Measurements from ENCODE around the gene ATG4B. TPM values are rescaled to one million over a fixed set of nuclear protein-coding genes. Genes with fewer than 3 reads are reported as not detected.

The ATG4B gene
- polyA plus RNA-seq, 1 donor from 2014 or later, result 128 TPM

DNA sequence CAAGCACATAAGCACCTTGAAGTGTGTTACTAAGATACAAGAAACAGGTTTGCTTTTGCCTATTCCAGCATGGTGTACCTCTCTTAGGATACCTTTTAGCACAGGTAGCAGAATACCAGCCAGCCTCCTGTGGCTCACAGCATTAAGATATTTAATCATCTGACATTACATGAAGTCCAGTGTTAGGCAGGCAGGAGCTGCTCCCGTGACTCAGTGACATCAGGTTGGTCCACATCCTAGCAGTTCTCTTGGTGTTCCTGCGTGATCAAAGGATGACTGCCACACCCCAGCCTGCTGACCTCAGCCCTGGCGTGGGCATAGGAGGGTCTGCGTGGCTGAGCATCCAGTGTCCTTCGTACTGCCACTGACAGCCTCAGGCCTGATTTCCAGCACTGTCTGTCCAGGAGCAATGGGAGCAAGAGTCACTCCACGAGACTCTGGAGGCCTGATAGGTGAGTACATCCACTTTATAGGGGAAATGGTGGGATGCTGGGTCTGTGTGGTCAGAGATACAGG is 52.8 kb downstream of the ATG4B start:
- Histone ChIP-seq H3K9ac (ENCODE audit: low read length) (no peak overlapping the region), H3K27ac (ENCODE audit: low read length) (no peak overlapping the region), H3K4me2 (ENCODE audit: low read length) (no peak overlapping the region), H3K9me3 (ENCODE audit: low read length) (no peaks in the 10 kb centered on the region), H2AFZ (ENCODE audit: low read depth, low read length) (no peak overlapping the region), H3K36me3 (ENCODE audit: insufficient read depth, low read length) (no peaks in the 10 kb centered on the region), H3F3A (ENCODE audit: insufficient read depth, low read length, poor library complexity, severe bottlenecking) (no peaks in the 10 kb centered on the region), H3K27me3 (ENCODE audit: insufficient read depth, low read depth, low read length) (no peaks in the 10 kb centered on the region), H3K79me2 (replicated peaks; ENCODE audit: insufficient read depth, low read length) (peaks cover 12% of the 10 kb centered on the region), H3K4me3 (ENCODE audit: low read length) (no peak overlapping the region), H3K9me2 (ENCODE audit: insufficient read depth, low read length) (no peaks in the 10 kb centered on the region), H4K20me1 (ENCODE audit: insufficient read depth) (no peaks in the 10 kb centered on the region)
- TF ChIP-seq POLR2AphosphoS5 (IDR thresholded peaks at IDR 0.05) (no peak), RAD21 (conservative IDR thresholded peaks at IDR 0.05) (no peak), MXI1 (conservative IDR thresholded peaks at IDR 0.05; ENCODE audit: poor library complexity, severe bottlenecking) (no peak), SMC3 (conservative IDR thresholded peaks at IDR 0.05; ENCODE audit: poor library complexity) (no peak), EZH2 (IDR thresholded peaks at IDR 0.05; ENCODE audit: borderline replicate concordance, insufficient read depth, low read length, poor library complexity, severe bottlenecking) (no peak), TAF1 (IDR thresholded peaks at IDR 0.05; ENCODE audit: low read depth) (no peak), EP300 (conservative IDR thresholded peaks at IDR 0.05; ENCODE audit: poor library complexity, severe bottlenecking) (no peak)
- TF ChIP-seq, protein P1, sequence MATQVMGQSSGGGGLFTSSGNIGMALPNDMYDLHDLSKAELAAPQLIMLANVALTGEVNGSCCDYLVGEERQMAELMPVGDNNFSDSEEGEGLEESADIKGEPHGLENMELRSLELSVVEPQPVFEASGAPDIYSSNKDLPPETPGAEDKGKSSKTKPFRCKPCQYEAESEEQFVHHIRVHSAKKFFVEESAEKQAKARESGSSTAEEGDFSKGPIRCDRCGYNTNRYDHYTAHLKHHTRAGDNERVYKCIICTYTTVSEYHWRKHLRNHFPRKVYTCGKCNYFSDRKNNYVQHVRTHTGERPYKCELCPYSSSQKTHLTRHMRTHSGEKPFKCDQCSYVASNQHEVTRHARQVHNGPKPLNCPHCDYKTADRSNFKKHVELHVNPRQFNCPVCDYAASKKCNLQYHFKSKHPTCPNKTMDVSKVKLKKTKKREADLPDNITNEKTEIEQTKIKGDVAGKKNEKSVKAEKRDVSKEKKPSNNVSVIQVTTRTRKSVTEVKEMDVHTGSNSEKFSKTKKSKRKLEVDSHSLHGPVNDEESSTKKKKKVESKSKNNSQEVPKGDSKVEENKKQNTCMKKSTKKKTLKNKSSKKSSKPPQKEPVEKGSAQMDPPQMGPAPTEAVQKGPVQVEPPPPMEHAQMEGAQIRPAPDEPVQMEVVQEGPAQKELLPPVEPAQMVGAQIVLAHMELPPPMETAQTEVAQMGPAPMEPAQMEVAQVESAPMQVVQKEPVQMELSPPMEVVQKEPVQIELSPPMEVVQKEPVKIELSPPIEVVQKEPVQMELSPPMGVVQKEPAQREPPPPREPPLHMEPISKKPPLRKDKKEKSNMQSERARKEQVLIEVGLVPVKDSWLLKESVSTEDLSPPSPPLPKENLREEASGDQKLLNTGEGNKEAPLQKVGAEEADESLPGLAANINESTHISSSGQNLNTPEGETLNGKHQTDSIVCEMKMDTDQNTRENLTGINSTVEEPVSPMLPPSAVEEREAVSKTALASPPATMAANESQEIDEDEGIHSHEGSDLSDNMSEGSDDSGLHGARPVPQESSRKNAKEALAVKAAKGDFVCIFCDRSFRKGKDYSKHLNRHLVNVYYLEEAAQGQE (IDR thresholded peaks at IDR 0.05; ENCODE audit: borderline replicate concordance), result no peak
- TF ChIP-seq, protein P2, sequence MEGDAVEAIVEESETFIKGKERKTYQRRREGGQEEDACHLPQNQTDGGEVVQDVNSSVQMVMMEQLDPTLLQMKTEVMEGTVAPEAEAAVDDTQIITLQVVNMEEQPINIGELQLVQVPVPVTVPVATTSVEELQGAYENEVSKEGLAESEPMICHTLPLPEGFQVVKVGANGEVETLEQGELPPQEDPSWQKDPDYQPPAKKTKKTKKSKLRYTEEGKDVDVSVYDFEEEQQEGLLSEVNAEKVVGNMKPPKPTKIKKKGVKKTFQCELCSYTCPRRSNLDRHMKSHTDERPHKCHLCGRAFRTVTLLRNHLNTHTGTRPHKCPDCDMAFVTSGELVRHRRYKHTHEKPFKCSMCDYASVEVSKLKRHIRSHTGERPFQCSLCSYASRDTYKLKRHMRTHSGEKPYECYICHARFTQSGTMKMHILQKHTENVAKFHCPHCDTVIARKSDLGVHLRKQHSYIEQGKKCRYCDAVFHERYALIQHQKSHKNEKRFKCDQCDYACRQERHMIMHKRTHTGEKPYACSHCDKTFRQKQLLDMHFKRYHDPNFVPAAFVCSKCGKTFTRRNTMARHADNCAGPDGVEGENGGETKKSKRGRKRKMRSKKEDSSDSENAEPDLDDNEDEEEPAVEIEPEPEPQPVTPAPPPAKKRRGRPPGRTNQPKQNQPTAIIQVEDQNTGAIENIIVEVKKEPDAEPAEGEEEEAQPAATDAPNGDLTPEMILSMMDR (IDR thresholded peaks at IDR 0.05; ENCODE audit: poor library complexity, severe bottlenecking), result no peak

DNA sequence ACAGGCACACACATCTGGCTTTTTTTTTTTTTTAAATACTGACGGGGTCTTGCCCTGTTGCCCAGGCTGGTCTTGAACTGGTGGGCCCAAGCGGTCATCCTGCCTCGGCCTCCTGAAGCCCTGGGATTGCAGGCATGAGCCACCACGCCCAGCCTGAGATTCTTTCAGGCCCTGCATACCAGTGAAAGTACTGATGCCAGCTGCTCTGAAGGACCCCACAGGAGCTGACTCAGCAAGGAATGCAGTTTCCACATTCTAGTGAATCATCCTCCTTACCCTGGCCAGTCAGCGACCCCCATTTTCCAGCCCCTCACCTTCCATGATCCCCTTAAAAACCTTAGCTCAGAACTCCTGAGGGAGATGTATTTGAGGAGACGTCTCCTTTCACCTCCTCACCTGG is 55.0 kb downstream of the ATG4B start:
- H3K9me2 ChIP-seq (ENCODE audit: insufficient read depth, low read length), result no peaks in the 10 kb centered on the region
- no peak overlapping the region for H3K4me2 ChIP-seq (ENCODE audit: low read length)
- H4K20me1 ChIP-seq (ENCODE audit: insufficient read depth), result no peaks in the 10 kb centered on the region
- no peaks in the 10 kb centered on the region for H3K36me3 ChIP-seq (ENCODE audit: insufficient read depth, low read length)
- no peaks in the 10 kb centered on the region for H3K27me3 ChIP-seq (ENCODE audit: insufficient read depth, low read depth, low read length)
- peaks cover 5% of the 10 kb centered on the region for H3K79me2 ChIP-seq (replicated peaks; ENCODE audit: insufficient read depth, low read length)
- no peak overlapping the region for H2AFZ ChIP-seq (ENCODE audit: low read depth, low read length)
- H3F3A ChIP-seq (ENCODE audit: insufficient read depth, low read length, poor library complexity, severe bottlenecking), result no peaks in the 10 kb centered on the region
- H3K9ac ChIP-seq (ENCODE audit: low read length), result no peak overlapping the region
- H3K9me3 ChIP-seq (ENCODE audit: low read length), result no peaks in the 10 kb centered on the region
- no peak overlapping the region for H3K4me3 ChIP-seq (ENCODE audit: low read length)
- H3K27ac ChIP-seq (ENCODE audit: low read length), result no peak overlapping the region
- no peak for TF ChIP-seq RAD21 (conservative IDR thresholded peaks at IDR 0.05)
- TF ChIP-seq TAF1 (IDR thresholded peaks at IDR 0.05; ENCODE audit: low read depth), result no peak
- no peak for TF ChIP-seq MXI1 (conservative IDR thresholded peaks at IDR 0.05; ENCODE audit: poor library complexity, severe bottlenecking)
- no peak for TF ChIP-seq SMC3 (conservative IDR thresholded peaks at IDR 0.05; ENCODE audit: poor library complexity)
- no peak for TF ChIP-seq EZH2 (IDR thresholded peaks at IDR 0.05; ENCODE audit: borderline replicate concordance, insufficient read depth, low read length, poor library complexity, severe bottlenecking)
- no peak for TF ChIP-seq EP300 (conservative IDR thresholded peaks at IDR 0.05; ENCODE audit: poor library complexity, severe bottlenecking)
- TF ChIP-seq, protein P1 (IDR thresholded peaks at IDR 0.05; ENCODE audit: borderline replicate concordance), result no peak
- TF ChIP-seq, protein P2 (IDR thresholded peaks at IDR 0.05; ENCODE audit: poor library complexity, severe bottlenecking), result no peak
- no peak for TF ChIP-seq POLR2AphosphoS5 (IDR thresholded peaks at IDR 0.05)

All from neural cell (in vitro differentiated cells).